HPDE6-E6E7 (cell line): ENCODE data around the gene RARRES2.
A peak's percentile ranks its signal among the peaks of the same experiment; 100 is the strongest.
"Not testable (repeated sequence)": the region's sequence is repeated elsewhere in the genome, so short reads cannot be mapped to it uniquely, and the experiment has no call there.

Source experiments
- DNase-seq: peaks from one replicate; pipeline ENCODE4 v3.0.0; 2011; ENCODE audit warnings: missing footprints; ENCODE audit errors: extremely low spot score

The RARRES2 gene

DNA sequence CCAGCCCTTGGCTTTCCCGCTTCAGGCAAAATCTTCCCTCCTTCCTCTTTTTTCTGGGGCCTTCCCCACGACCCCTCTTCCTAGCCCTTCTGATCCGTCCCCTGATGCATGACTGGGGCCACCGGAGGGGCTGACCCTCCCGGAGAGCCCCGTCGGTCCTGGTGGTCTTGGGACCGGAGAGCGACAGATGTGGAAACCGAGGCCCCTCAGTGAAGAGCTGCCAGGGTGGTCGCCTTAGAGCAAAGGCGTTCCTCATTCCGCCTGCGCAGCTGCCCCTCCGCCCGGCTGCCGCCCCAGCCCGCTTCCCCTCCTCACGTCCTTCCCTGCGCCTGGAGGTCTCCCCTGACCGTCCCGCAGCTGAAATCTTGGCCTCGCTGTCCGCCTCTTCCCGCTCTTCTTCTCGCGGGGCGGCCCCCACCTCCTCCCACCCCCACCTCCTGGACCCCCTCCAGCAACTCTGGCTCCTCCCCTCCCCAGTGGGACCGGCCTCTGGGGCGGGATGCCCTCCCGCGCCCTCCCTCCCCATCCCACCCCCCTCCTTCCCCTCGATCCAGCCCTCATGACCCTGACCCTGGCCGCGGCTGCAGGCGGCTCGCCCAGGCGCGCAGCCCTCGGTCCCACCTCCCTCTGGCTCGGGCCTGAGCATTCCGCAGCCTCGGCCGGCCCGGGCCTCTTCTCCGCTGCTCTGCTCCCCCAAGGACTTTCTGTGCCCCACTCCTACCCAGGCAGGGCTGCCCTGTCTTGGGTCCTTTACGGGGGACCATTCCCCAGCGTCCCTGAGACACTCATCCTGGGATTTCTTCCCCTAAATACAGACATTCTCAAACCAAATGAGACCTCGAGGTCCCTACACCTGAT lies at the start of gene RARRES2:
TSS of gene RARRES2 (minus strand) at position 367 of the 858 bp plus-strand sequence. CDS start 1,020 bp downstream, outside the sequence.
- DNase-seq, result no peak

DNA sequence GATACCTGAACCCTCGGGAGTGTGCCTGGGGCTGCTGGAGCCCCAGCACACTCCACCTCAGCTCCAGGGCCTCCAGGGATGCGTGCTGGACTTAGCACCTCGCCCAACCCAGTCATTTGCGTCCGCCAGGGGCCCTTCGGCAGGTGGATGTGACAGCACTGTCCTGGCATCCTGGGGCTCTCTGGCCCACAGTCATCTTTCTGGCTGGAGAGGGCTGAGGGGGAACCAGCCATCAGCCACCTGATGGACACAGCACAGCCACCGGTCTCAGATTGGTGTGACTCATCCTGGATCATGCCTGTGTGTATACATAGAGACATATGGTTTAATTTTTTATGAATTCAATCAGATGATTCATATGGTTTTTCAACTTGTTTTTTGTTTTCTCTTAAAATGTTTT lies 48.8 kb upstream of the RARRES2 start:
- DNase-seq, result no peak

DNA sequence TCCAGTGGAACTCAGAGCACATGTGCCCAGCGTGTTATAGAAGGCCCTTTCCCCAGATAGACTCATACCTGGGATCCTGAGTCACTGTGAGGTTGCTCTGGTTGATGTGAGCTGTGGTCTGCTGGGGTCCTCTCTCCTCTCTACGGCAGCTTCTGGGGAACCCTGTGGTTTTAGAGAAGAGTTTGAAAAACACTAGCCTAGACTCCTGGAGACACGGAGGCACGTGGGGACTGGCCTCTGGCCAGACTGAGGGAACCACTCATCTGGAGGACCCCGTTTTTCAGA lies 48.0 kb upstream of the RARRES2 start:
- DNase-seq, result no peak

GRCh38 chr7:150388709-150389531 lies 47.5 kb upstream of the RARRES2 start:
- no peak for DNase-seq

DNA sequence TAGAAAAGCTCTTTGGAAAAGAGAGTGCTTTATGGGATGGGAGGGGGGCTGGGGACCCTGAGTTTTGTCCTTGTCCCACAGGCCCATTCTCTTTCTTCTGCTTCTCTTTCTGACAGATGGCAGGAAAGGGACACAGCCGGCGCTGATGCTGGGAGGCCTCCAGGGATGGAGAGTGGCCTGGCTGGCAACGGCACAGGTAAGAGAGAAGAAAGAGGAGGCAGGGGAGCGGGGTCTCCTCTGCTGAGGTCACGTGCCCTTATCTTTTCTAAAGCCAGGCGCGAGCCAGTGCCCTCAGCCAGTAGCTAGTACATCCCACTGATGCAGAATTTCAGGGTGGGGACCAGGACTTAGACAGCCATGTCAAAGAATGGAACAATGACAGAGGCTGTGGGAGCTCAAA lies 46.9 kb upstream of the RARRES2 start:
- no peak for DNase-seq

- DNase-seq, result not testable (repeated sequence)
Measured at GRCh38 chr7:150385884-150386283, 44.5 kb upstream of the RARRES2 start.

DNA sequence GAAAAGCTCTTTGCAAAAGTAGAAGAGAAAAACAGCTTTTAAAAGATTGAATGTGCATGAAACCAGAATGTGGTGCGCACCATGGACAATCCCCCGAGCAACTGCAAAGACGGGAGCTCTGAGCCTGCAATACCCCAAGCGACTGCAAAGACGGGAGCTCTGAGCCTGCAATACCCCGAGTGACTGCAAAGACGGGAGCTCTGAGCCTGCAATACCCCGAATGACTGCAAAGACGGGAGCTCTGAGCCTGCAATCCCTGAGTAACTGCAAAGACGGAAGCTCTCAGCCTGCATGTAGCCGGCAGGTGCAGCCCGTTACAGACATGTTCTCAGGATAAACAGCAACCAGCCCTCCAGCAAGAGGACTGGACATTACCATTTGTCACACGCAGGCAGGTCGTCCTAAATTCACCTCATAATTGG lies 43.9 kb upstream of the RARRES2 start:
- no peak for DNase-seq

DNA sequence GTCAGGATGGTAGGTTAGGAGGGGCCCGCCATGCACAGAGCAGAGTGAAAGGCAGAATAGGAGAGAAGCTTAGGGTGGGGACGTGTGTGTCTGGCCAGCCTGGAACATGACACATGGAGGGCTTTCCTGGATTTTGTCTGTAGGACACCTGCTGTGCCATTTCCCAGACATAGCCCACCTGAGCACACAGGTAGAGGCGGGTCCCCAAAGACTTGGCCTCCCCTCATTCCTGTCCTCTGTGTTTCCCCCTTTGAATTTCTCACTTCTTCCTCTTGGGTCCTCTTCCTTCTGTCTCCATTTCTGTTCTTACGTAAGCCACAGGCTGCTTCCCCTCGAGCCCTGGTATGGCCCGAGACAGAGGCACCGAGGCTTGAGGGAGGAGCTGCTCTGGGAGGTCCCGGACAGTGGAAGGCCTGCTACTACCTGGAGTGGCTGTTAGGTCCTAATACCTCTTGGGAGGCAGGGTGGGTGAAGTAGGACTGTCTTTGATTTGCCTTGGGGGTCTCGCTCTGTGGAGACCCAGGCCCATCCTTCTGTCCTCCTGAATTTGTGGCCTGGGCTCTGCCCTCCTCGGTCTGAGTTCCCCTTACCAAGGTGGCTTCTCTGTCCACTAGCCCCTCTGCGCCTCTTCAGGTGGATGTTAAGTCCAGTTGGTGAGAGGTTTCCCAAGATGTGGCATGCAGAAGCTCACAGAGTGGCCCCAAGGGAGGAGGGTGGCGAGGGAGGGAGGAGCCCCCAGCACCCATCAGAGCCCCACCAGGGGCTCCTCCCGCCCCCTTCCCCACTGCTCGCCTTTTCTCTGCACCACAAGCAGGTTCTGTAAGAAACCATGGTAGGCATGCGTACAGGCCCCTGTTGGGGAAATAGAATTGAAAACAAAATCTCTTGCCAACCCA lies 43.2 kb upstream of the RARRES2 start:
- DNase-seq, result no peak

DNA sequence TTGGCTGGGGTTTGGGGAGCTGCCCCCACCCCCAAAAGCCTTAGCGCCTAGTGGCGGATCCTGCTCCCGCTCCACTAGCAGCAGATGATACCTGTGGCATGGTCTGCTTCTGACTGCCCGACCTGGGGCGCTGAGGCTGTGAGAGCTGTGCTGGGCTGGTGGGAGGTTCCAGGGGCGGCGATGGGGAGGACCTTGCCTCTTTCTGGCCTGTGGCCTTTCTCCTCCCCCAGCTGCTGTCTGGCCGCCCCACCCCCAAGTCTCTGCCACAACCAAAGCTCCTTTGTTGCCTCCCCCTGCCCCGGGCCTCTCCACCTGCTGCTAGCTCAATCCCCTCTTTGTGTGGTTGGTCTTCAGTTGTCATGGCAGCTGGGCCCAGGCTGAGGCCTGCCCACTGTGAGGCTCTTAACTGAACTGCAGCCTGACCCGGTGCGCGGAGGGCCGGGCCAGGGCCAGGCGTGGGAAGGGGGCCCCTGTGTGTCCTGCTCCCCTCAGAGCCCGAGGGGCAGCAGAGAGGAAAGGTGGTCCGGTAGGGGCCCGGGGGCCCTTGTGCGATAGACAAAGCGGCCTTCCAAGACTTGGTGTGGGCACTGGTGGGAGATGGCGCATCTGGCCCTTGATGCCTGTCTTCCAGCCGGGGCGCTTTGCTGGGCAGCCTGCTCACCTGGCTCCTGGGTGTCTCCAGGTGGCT lies 42.4 kb upstream of the RARRES2 start:
- no peak for DNase-seq

- no peak for DNase-seq
Measured at GRCh38 chr7:150382844-150383225, 41.4 kb upstream of the RARRES2 start.

GRCh38 chr7:150382123-150382843 lies 40.9 kb upstream of the RARRES2 start:
- no peak for DNase-seq

GRCh38 chr7:150381785-150382122 lies 40.3 kb upstream of the RARRES2 start:
- no peak for DNase-seq

GRCh38 chr7:150381096-150381495 lies 39.7 kb upstream of the RARRES2 start:
- no peak for DNase-seq

- DNase-seq, result no peak
Measured at GRCh38 chr7:150380463-150380862, 39.0 kb upstream of the RARRES2 start.

DNA sequence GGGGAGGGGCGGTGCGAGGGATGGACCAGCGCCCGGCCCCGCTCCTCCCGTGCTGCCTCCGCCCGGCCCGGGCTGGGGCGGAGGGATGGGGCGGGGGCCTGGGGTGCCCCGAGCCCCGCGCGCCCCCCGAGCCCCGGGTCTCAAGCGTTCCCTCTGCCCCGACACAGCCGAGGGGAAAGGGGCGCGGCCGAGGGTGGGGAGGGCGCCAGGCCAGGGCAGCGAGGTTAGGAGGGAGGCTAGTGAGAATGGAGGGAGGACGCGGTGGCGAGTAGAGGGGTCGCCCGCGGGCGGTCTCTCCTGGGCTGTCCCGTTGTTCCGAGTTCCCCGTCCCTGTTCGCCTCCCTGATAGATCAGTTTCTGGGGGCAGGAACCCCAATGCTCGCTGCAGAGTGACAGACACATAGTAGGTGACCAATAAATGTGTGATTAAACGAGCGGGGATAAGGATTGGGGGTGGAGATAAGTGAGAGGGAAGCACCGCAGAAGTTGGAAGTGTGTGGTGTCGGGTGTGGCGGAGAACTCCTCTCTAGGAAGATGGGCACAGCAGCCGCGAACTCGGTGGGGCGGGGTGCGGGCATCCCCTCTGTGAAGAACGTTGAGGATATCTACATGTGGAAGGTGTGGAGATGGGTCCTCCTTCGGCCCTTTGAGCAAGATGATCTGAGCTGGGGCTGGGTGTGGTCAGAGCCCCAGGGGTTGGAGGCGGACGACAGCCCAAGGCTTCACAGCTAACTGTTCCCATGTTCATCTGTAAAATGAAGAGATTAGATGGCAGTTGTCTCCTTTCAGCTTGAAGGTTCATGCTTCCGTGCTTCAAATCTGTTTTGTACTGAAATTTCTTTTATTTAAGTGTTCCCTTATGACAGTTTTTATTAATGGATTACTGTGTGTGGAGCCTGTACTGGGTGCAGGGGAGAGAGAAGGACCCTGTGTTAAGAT lies 38.3 kb upstream of the RARRES2 start:
- no peak for DNase-seq

- DNase-seq, result peak; percentile 99
Measured at GRCh38 chr7:150378853-150379440, 37.5 kb upstream of the RARRES2 start, which contains the start of gene ZNF775. Gene ZNF775, plus strand, starts transcription at chr7:150379330. Its CDS starts 9,141 bp downstream, at chr7:150388471.

- peak; percentile 41 for DNase-seq
Measured at GRCh38 chr7:150378115-150378852, 36.9 kb upstream of the RARRES2 start.

DNA sequence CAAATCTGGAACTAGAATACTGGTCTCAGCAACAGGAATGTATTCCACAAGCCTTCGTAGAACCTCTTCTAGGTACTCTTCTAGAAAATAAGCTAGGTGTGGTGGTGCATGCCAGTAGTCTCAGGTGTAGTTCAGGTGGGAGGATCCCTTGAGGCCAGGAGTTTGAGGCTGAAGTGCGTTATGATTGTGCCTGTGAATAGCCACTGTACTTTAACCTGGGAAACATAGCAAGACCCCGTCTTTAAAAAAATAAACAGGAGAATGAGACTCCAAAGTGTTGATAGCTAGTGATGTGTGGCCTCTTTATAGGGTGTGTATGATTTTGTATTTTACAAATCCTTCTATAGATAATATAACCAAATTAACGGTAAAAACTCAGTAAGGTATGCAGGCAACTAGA lies 36.2 kb upstream of the RARRES2 start:
- DNase-seq, result no peak
